HEK293T (cell line): Measurements from ENCODE around the gene ARMC2.

Source experiments
- CTCF ChIA-PET: fragments of 350-600 bp; formaldehyde crosslinking; extraction: SDS; loops from one replicate; lab custom pipeline; 2021; ENCODE audit warnings: antibody characterized with exemption, inconsistent platforms; lab: Yijun Ruan, JAX
- POLR2A ChIA-PET: fragments of 350-600 bp; formaldehyde crosslinking; extraction: SDS; loops from one replicate; lab custom pipeline; 2020; ENCODE audit warnings: antibody characterized with exemption, inconsistent platforms; lab: Yijun Ruan, JAX
- DNase-seq: peaks from one replicate; pipeline ENCODE4 v3.0.0; 2012; ENCODE audit warnings: mixed read lengths; ENCODE audit errors: extremely low spot score
- ARNT ChIP-seq: fragments of 450-650 bp; IDR thresholded peaks from 2 replicates; pipeline ENCODE4 v1.6.1; 2017; ENCODE audit warnings: mild to moderate bottlenecking
- BHLHE40 ChIP-seq: fragments of 450-650 bp; IDR thresholded peaks from 2 replicates; pipeline ENCODE4 v1.6.1; 2016; ENCODE audit warnings: mild to moderate bottlenecking, moderate library complexity, borderline replicate concordance
- CTBP1 ChIP-seq: fragments of 450-650 bp; IDR thresholded peaks from 2 replicates; pipeline ENCODE4 v1.6.1; 2016; ENCODE audit warnings: borderline replicate concordance
- ELF4 ChIP-seq: fragments of 450-650 bp; IDR thresholded peaks from 2 replicates; pipeline ENCODE4 v1.6.1; 2017; ENCODE audit warnings: antibody characterized with exemption
- FOXA1 ChIP-seq: fragments of 450-650 bp; IDR thresholded peaks from 2 replicates; pipeline ENCODE4 v1.6.1; 2016; ENCODE audit warnings: mild to moderate bottlenecking
- FOXK2 ChIP-seq: fragments of 450-650 bp; IDR thresholded peaks from 2 replicates; pipeline ENCODE4 v1.6.1; 2016; ENCODE audit warnings: mild to moderate bottlenecking
- FOXM1 ChIP-seq: fragments of 450-650 bp; IDR thresholded peaks from 2 replicates; pipeline ENCODE4 v1.6.1; 2017; ENCODE audit warnings: mild to moderate bottlenecking, borderline replicate concordance
- HDGF ChIP-seq: fragments of 450-650 bp; IDR thresholded peaks from 2 replicates; pipeline ENCODE4 v1.6.1; 2017; ENCODE audit warnings: antibody characterized with exemption, borderline replicate concordance
- L3MBTL2 ChIP-seq: fragments of 450-650 bp; conservative IDR thresholded peaks from 2 replicates; pipeline ENCODE4 v1.6.1; 2016; ENCODE audit warnings: mild to moderate bottlenecking
- LEF1 ChIP-seq: fragments of 450-650 bp; IDR thresholded peaks from 2 replicates; pipeline ENCODE4 v1.6.1; 2017; ENCODE audit warnings: mild to moderate bottlenecking, borderline replicate concordance
- NFRKB ChIP-seq: fragments of 450-650 bp; IDR thresholded peaks from 2 replicates; pipeline ENCODE4 v1.6.1; 2016; ENCODE audit warnings: mild to moderate bottlenecking, moderate library complexity
- PKNOX1 ChIP-seq: fragments of 450-650 bp; IDR thresholded peaks from 2 replicates; pipeline ENCODE4 v1.6.1; 2016
- SP1 ChIP-seq: fragments of 450-650 bp; IDR thresholded peaks from 2 replicates; pipeline ENCODE4 v1.6.1; 2017
- SUZ12 ChIP-seq: fragments of 450-650 bp; IDR thresholded peaks from 2 replicates; pipeline ENCODE4 v1.6.1; 2016; ENCODE audit warnings: mild to moderate bottlenecking
- TARDBP ChIP-seq: fragments of 450-650 bp; IDR thresholded peaks from 2 replicates; pipeline ENCODE4 v1.6.1; 2016
- ZNF384 ChIP-seq: fragments of 450-650 bp; IDR thresholded peaks from 2 replicates; pipeline ENCODE4 v1.6.1; 2016

Gene ARMC2

GRCh38 chr6:108804956-108805355 is 43.3 kb upstream of the ARMC2 start:
- TF ChIP-seq CTBP1: no peak
- no peak for TF ChIP-seq FOXM1
- TF ChIP-seq ELF4: no peak
- TF ChIP-seq ZNF384: no peak
- no peak for TF ChIP-seq LEF1
- no peak for TF ChIP-seq NFRKB
- no peak for TF ChIP-seq SP1
- TF ChIP-seq TARDBP: no peak
- no peak for DNase-seq
- ChIA-PET POLR2A (no interaction called here), CTCF (no interaction called here)

GRCh38 chr6:108805611-108806167 is 42.5 kb upstream of the ARMC2 start:
- ChIA-PET POLR2A (no interaction called here), CTCF (interaction anchor here (0.7 to 0.9 kb wide), 2 partner anchors 8 to 31 kb away, joined by 4 to 6 read pairs; no protein-coding TSS in a partner anchor)
- no peak for TF ChIP-seq LEF1
- TF ChIP-seq SP1: no peak
- no peak for TF ChIP-seq NFRKB
- TF ChIP-seq FOXA1: no peak
- TF ChIP-seq ARNT: no peak
- DNase-seq: no peak

- CTCF ChIA-PET: interaction anchor here (0.7 to 0.9 kb wide), 2 partner anchors 9 to 31 kb away, joined by 4 to 6 read pairs; no protein-coding TSS in a partner anchor
These were observed 42.1 kb upstream of the ARMC2 start for GRCh38 chr6:108806171-108806570.

GRCh38 chr6:108806665-108807064 is 41.6 kb upstream of the ARMC2 start:
- CTCF ChIA-PET: no interaction called here
- no peak for DNase-seq
- POLR2A ChIA-PET: no interaction called here
- no peak for TF ChIP-seq LEF1

More at GRCh38 chr6:108806171-108806570, 42.1 kb upstream of the ARMC2 start:
- POLR2A ChIA-PET: no interaction called here
- no peak for DNase-seq
- TF ChIP-seq ARNT (no peak), TARDBP (no peak), ZNF384 (no peak), L3MBTL2 (no peak), NFRKB (no peak), HDGF (no peak), BHLHE40 (no peak), FOXK2 (no peak), FOXA1 (no peak)

- POLR2A ChIA-PET: no interaction called here
- no peak for DNase-seq
- CTCF ChIA-PET: interaction anchor here (0.6 kb wide), 1 partner anchor 360 kb away, joined by 3 read pairs; no protein-coding TSS in a partner anchor
- TF ChIP-seq CTBP1: no peak
- TF ChIP-seq BHLHE40: no peak
- TF ChIP-seq PKNOX1: peak; percentile 56
These were observed 40.3 kb upstream of the ARMC2 start for GRCh38 chr6:108807928-108808327.

- ChIA-PET CTCF (no interaction called here), POLR2A (no interaction called here)
- DNase-seq: no peak
- TF ChIP-seq FOXA1: no peak
- no peak for TF ChIP-seq SP1
- TF ChIP-seq FOXM1: no peak
- no peak for TF ChIP-seq L3MBTL2
- no peak for TF ChIP-seq BHLHE40
- TF ChIP-seq FOXK2: no peak
- TF ChIP-seq HDGF: no peak
- no peak for TF ChIP-seq ELF4
- TF ChIP-seq SUZ12: no peak
- no peak for TF ChIP-seq LEF1
- TF ChIP-seq PKNOX1: no peak
- TF ChIP-seq TARDBP: no peak
- TF ChIP-seq ZNF384: no peak
- no peak for TF ChIP-seq ARNT
- no peak for TF ChIP-seq NFRKB
These were observed 39.0 kb upstream of the ARMC2 start for GRCh38 chr6:108809211-108809610.

GRCh38 chr6:108810057-108810643 is 38.1 kb upstream of the ARMC2 start:
- ChIA-PET CTCF (no interaction called here), POLR2A (no interaction called here)
- no peak for DNase-seq
- TF ChIP-seq CTBP1: no peak
- no peak for TF ChIP-seq FOXK2
- no peak for TF ChIP-seq ZNF384
- no peak for TF ChIP-seq ELF4
- no peak for TF ChIP-seq NFRKB
- no peak for TF ChIP-seq PKNOX1
- TF ChIP-seq ARNT: no peak
- TF ChIP-seq FOXM1: no peak
- TF ChIP-seq SP1: no peak
- TF ChIP-seq L3MBTL2: no peak
- no peak for TF ChIP-seq TARDBP
- no peak for TF ChIP-seq SUZ12
- TF ChIP-seq BHLHE40: no peak
